ENCODE results near the gene GADL1.

DNA sequence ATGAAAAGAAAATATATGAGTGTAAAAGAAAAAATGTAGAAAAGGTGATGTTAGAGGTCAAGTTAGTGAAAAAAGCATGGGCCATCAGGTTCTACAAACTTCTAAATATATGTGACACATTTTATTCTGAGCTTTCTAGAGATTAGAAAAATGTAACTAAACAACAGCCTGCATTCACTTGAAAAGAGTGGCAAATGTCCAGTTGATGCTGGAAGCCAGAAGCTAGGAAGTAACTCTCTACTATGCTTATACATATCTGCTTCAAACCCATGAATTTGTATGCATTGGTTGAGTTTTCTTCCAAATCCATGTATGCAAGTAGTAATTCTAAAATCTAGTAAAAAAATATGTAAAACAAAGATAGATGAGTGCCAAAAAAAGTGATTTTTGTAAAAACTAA, 164.5 kb downstream of the GADL1 start:
- TF ChIP-seq CTCF (IDR thresholded peaks at IDR 0.05; ENCODE audit: insufficient read depth, low read length, poor library complexity, severe bottlenecking) (no peak), EZH2phosphoT487 (conservative IDR thresholded peaks at IDR 0.05; ENCODE audit: low read length) (no peak)
